ENCODE results near the gene CSTPP1. TPM values are rescaled to one million over a fixed set of nuclear protein-coding genes. Genes with fewer than 3 reads are reported as not detected.

CSTPP1 gene
- total and polyA plus RNA-seq, 2 of the 8 experiments (the other 6 are each of a cell fraction or from before 2014, with no cell fraction given), result 24.2 to 28.7 TPM

GRCh38 chr11:47180006-47180787 is 243.6 kb downstream of the CSTPP1 start:
- H4K5ac ChIP-seq (ENCODE audit: insufficient read length, low read depth, low read length), result no peak overlapping the region
- peaks cover 6 to 30% of the 10 kb centered on the region in 2 experiments for H3K79me2 ChIP-seq (ENCODE audit: control insufficient read depth in 1 of 2, insufficient read depth in 2 of 2, low read length in 2 of 2)
- no peak overlapping the region for H4K91ac ChIP-seq (replicated peaks; ENCODE audit: insufficient read length, low read length)
- H2AK5ac ChIP-seq (ENCODE audit: low read depth, low read length), result no peak overlapping the region
- no peak overlapping the region for H3K56ac ChIP-seq (replicated peaks; ENCODE audit: insufficient read length, low read depth, low read length)
- H3K14ac ChIP-seq (ENCODE audit: insufficient read length), result no peak overlapping the region
- H2AFZ ChIP-seq (ENCODE audit: low read length), result no peak overlapping the region
- no peak overlapping the region; the same call in 1 of the 2 replicates for H4K8ac ChIP-seq (ENCODE audit: extremely low read depth, insufficient read depth, low read length)
- H2BK15ac ChIP-seq (ENCODE audit: low read length), result no peak overlapping the region
- no peak overlapping the region for H2BK20ac ChIP-seq (ENCODE audit: low read length)
- H4K20me1 ChIP-seq (replicated peaks in 1 of 2; ENCODE audit: control insufficient read depth in 1 of 2, insufficient read depth in 2 of 2, low read length in 2 of 2), result peaks cover 0 to 10% of the 10 kb centered on the region in 2 experiments
- H3K27me3 ChIP-seq (replicated peaks in 1 of 4; ENCODE audit: control insufficient read depth in 3 of 4, extremely low read depth in 1 of 4, insufficient read depth in 3 of 4, low read length in 3 of 4), result no peaks in the 10 kb centered on the region
- H2BK120ac ChIP-seq (replicated peaks; ENCODE audit: low read depth, low read length), result no peak overlapping the region
- no peak overlapping the region for H3K23ac ChIP-seq (ENCODE audit: insufficient read length)
- no peak overlapping the region for H3K4me2 ChIP-seq (ENCODE audit: insufficient read depth in 1 of 2, low read depth in 2 of 2, low read length in 2 of 2)
- DNase-seq (ENCODE audit: low read depth in 1 of 2, low spot score in 2 of 2) (no peak), FAIRE-seq (no peak)
- H3K4me1 ChIP-seq (replicated peaks in 1 of 4; ENCODE audit: control insufficient read depth in 3 of 4, insufficient read depth in 4 of 4, low read length in 3 of 4), result peaks cover 0 to 14% (median 6%) of the 10 kb centered on the region in 4 experiments; a peak in 6 of 7 replicates
- peaks cover 12% of the 10 kb centered on the region for H3K79me1 ChIP-seq (ENCODE audit: low read depth, low read length)
- H3K18ac ChIP-seq (ENCODE audit: extremely low read depth, low read length), result no peak overlapping the region
- no peak for TF ChIP-seq KDM5A (IDR thresholded peaks at IDR 0.05; ENCODE audit: low read length)
- TF ChIP-seq ATF2 (IDR thresholded peaks at IDR 0.05; ENCODE audit: low read length), result no peak
- TF ChIP-seq SRF (IDR thresholded peaks at IDR 0.05; ENCODE audit: low read depth, low read length), result no peak
- POLR2A ChIA-PET (ENCODE audit: partially characterized antibody), result interaction anchor here (0.9 to 3.3 kb wide), 4 partner anchors 8 to 35 kb away, joined by 4 to 15 read pairs (median 8); partner anchors contain the start of gene DDB2
- H3K9ac ChIP-seq (replicated peaks in 1 of 4; ENCODE audit: extremely low read depth in 1 of 4, low read depth in 3 of 4, low read length in 3 of 4), result no peak overlapping the region
- H3K36me3 ChIP-seq (ENCODE audit: control insufficient read depth in 2 of 4, insufficient read depth in 4 of 4, low read length in 3 of 4), result peaks cover 8 to 14% (median 9%) of the 10 kb centered on the region in 4 experiments; a peak in 6 of 8 replicates
- peaks cover 8% of the 10 kb centered on the region for H3K23me2 ChIP-seq (ENCODE audit: low read depth, low read length)
- CTCF ChIA-PET (ENCODE audit: partially characterized antibody), result interaction anchor here (0.5 to 16.6 kb wide), 29 partner anchors 8 to 367 kb away, joined by 3 to 247 read pairs (median 5); partner anchors contain the start of genes ACP2, DDB2, MYBPC3 and NR1H3
- no peak overlapping the region for H2BK5ac ChIP-seq (ENCODE audit: low read depth, low read length)
- no peak overlapping the region for H3K27ac ChIP-seq (ENCODE audit: low read depth, low read length)
- WGBS, 2 experiments (ENCODE audit: extremely low coverage in 1 of 2, insufficient coverage in 1 of 2, insufficient read length in 1 of 2, insufficient replicate concordance in 2 of 2, low coverage in 1 of 2, low lambda C conversion rate in 2 of 2, missing lambda C conversion rate in 1 of 2), result 94% methylated on average over 28 of the region's 35 CpGs; no CpG with 5 or more reads in 1 of the 2 experiments
- H2BK12ac ChIP-seq (ENCODE audit: low read depth, low read length), result peak overlapping the region; percentile 27; the same call in 1 of the 2 replicates
- no peak overlapping the region for H3K4me3 ChIP-seq (ENCODE audit: extremely low read depth in 1 of 4, insufficient read depth in 2 of 4, low read depth in 3 of 4, low read length in 4 of 4)
- peak overlapping the region; percentile 44 for H3K4ac ChIP-seq (replicated peaks; ENCODE audit: insufficient read length, low read depth, low read length)
- no peaks in the 10 kb centered on the region for H3K9me3 ChIP-seq (ENCODE audit: insufficient read depth in 2 of 2, low read depth in 1 of 2, low read length in 1 of 2)
